ENCODE results near the gene NRN1L.
A peak's percentile ranks its signal among the peaks of the same experiment; 100 is the strongest.

The NRN1L gene

GRCh38 chr16:67917140-67917851, 32.6 kb downstream of the NRN1L start:
- DNase-seq (ENCODE audit: low read depth in 2 of 2), result no peak

DNA sequence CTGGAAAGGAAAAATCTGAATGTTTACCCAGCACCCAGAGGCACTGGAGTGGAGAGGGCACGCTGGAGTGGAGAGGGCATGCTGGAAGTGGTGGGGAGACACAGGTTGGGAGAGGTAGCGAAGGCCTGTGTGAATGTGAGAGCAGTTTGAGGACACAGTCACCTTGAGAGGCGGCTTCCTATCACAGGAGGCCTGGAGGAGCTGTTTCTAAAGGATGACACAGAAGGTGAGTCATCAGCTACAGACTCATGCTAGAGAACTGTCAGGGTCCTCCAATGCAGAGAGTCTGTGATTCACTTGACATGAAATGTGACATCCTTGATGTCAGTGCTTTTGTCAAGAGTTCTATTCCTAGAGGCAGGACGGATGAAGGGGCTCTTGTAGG, 33.2 kb downstream of the NRN1L start:
- DNase-seq (ENCODE audit: low read depth in 2 of 2), result no peak

- no peak for DNase-seq (ENCODE audit: low read depth in 2 of 2)
These were observed 35.0 kb downstream of the NRN1L start for GRCh38 chr16:67919622-67920221.

DNA sequence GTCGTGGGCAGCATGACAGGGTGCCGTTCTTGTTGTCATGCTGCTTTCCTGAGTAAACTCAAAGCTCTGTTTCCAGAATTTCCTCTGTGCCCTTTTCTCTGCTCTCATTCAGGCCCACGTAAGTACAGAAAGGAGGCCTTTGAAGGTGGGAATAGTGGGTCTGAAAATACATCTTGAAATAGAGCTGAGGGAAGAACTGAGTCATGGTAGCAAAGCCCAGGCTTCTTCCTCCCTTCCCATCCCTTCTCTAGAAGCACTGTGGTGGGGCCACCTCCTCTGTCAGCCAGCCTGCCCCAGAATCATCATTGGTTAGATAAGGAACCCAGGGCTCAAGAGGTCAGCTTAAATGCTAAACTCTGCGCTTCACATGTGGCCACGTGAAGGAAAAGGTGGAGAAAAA, 37.5 kb downstream of the NRN1L start:
- DNase-seq (ENCODE audit: low read depth in 2 of 2), result no peak

DNA sequence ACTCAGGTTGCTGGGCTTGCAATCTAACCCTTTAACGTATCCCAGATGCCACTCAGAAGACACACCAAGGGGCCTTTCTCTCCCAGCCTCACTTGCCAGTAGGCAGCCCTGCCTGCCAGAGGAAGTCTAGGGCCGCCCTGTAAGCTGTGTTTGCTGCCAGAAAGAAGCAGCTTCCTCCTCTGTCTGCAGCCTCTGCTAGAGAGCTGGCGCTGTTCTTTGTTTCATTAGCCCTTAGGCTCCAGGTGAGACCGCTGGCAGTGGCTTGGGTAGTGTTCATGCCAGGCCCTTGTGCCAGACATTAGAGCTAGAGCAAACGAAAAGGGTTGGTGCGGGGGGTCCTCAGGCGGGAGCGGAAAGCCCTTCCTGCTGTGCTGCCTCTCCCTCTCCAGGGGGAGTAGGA, 38.1 kb downstream of the NRN1L start:
- DNase-seq (ENCODE audit: low read depth in 2 of 2), result no peak

DNA sequence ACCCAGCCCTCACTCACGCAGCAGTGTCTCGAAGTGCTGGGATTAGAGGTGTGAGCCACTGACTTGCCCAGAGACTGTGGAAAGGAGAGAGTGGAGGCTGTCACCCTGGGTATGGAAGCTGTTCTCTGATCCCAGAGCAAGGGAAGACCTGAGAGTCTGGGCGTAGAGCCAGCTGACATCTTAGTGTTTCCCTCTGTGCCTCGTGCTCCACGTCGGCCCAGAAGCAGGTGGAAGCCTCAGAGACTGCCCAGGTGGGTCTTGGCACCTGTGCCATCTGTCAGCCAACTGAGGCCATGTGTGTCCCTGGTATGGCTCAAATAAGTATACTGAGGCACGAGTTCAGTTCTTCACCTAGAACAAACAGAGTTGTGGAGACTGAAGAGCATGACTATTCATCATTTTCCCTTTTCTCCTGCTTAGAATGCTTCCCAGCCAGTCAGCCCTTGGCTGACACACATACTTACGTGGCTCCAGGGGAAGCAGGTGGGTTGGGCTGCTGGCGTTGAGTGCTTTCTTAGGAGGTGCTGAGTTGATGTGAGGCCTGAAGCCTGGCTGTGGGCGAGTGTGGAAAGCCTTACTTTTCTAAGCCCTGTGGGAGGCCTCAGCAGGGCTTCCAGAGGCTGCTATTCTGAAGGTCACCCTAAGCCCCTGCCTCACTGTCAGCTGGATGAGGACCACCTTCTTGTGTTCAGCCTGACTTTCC, 38.9 kb downstream of the NRN1L start:
- no peak for DNase-seq (ENCODE audit: low read depth in 2 of 2)

DNA sequence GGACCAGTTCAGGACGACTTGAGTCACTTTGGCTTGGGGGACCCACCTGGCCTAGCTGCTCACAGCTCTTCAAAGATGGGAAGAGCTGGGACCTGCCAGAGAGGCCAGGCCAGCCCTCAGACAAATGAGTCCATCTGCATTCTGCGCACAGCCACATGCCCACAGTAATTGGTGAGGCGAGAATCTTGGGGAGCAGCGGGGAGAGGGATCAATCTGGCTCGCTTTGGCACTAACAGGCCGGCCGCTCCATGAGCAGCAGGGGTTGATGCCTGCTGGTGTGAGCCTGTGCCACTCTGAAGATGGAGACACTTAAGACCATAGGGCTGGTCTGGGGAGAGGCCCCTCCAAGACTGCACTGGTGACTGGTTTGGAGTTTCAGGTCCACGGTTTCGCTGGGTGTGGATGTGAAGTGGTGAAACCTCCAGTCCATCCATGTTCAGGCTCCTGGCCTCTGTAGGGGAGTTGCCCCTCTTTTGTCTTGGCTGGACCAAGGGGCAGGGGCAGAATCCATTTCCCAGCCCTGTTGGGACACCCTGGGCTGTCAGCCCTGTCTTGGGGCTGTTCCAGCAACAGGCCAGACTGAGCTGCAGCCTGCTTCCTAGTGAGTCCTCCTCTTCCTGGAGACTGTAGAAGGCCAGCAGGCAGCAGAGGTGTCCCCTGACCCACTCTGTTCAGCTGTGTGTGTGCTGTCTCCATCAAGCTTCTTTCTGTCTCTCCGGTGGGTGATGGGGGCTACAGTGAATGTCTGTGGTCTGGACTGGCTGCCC, 39.6 kb downstream of the NRN1L start:
- DNase-seq (ENCODE audit: low read depth in 2 of 2), result no peak

GRCh38 chr16:67926181-67926750, 41.6 kb downstream of the NRN1L start:
- DNase-seq (ENCODE audit: low read depth in 2 of 2), result no peak

DNA sequence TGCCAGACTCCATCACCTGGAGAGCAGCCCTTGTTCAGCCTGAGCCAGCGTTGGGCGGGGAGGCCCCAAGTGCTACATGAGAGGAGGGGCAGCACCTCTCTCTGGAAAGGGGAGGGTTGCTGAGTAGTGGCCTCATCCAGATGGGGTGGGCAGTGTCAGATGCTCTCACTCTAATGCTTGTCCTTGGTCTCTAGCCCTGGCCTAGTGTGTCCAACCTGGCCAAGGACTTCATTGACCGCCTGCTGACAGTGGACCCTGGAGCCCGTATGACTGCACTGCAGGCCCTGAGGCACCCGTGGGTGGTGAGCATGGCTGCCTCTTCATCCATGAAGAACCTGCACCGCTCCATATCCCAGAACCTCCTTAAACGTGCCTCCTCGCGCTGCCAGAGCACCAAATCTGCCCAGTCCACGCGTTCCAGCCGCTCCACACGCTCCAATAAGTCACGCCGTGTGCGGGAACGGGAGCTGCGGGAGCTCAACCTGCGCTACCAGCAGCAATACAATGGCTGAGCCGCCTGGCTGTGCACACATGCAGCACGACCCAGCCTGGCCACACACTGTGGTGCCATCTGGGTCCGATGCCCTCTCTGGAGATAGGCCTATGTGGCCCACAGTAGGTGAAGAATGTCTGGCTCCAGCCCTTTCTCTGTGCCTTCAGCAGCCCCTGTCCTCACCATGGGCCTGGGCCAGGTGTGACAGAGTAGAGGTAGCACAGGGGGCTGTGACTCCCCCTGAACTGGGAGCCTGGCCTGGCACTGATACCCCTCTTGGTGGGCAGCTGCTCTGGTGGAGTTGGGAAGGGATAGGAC, 42.7 kb downstream of the NRN1L start:
- DNase-seq (ENCODE audit: low read depth in 2 of 2), result no peak

DNA sequence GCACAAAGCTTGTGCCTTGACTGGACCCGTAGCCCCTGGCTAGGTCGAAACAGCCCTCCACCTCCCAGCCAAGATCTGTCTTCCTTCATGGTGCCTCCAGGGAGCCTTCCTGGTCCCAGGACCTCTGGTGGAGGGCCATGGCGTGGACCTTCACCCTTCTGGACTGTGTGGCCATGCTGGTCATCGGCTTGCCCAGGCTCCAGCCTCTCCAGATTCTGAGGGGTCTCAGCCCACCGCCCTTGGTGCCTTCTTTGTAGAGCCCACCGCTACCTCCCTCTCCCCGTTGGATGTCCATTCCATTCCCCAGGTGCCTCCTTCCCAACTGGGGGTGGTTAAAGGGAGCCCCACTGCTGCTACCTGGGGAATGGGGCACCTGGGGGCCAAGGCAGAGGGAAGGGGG, 43.5 kb downstream of the NRN1L start:
- DNase-seq (ENCODE audit: low read depth in 2 of 2), result no peak

DNA sequence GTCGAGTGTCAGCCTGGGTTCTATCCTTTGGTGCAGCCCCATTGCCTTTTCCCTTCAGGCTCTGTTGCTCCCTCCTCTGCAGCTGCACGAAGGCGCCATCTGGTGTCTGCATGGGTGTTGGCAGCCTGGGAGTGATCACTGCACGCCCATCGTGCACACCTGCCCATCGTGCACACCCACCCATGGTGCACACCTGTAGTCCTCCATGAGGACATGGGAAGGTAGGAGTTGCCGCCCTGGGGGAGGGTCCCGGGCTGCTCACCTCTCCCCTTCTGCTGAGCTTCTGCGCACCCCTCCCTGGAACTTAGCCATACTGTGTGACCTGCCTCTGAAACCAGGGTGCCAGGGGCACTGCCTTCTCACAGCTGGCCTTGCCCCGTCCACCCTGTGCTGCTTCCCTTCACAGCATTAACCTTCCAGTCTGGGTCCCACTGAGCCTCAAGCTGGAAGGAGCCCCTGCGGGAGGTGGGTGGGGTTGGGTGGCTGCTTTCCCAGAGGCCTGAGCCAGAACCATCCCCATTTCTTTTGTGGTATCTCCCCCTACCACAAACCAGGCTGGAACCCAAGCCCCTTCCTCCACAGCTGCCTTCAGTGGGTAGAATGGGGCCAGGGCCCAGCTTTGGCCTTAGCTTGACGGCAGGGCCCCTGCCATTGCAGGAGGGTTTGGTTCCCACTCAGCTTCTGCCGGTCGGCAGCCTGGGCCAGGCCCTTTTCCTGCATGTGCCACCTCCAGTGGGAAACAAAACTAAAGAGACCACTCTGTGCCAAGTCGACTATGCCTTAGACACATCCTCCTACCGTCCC, 44.1 kb downstream of the NRN1L start:
- DNase-seq (ENCODE audit: low read depth in 2 of 2), result peak; percentile 65 to 69

DNA sequence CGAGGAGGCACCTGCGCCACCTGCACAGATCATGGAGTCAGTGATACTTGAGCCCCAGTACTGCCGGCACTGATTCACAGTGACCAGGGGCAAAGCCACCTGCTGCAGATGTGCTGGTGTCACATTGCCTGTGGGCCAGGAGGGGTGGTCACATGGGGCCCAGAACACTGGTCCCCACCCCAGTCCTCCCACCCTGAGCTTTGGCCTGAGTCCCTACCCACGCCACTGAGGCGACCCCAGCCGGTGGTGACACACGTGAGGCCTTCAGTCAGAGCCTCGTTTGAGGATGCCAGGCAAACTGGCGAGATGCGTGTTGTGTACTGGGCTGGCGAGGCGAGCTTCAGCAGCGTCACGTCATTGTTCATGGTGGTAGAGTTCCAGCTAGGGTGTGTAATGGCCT, 45.5 kb downstream of the NRN1L start:
- DNase-seq (ENCODE audit: low read depth in 2 of 2), result no peak

DNA sequence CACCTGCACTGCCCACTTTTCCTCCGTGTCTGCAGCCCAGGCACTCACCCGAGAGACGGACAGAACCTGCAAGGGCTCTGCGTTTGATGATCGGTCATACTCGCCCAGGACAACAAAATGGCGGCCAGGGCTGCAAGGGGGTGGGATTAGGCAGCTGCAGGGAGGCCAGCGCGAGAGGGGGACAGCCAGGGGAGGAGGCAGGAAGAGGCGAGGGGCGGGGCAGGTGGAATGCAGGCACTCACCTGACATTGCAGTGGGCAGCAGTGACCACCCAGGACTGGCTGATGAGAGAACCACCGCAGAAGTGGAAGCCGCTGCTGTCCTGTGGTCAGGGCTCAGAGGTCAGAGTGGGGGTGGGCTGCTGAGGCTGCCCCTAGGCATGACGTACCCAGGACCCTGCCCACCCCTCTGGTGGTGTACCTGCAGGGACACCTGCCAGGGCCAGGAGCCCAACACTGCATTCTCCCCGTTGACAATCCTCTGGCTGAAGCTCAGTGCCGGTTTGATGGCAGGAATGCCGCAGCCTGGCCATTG, 46.1 kb downstream of the NRN1L start:
- no peak for DNase-seq (ENCODE audit: low read depth in 2 of 2)

DNA sequence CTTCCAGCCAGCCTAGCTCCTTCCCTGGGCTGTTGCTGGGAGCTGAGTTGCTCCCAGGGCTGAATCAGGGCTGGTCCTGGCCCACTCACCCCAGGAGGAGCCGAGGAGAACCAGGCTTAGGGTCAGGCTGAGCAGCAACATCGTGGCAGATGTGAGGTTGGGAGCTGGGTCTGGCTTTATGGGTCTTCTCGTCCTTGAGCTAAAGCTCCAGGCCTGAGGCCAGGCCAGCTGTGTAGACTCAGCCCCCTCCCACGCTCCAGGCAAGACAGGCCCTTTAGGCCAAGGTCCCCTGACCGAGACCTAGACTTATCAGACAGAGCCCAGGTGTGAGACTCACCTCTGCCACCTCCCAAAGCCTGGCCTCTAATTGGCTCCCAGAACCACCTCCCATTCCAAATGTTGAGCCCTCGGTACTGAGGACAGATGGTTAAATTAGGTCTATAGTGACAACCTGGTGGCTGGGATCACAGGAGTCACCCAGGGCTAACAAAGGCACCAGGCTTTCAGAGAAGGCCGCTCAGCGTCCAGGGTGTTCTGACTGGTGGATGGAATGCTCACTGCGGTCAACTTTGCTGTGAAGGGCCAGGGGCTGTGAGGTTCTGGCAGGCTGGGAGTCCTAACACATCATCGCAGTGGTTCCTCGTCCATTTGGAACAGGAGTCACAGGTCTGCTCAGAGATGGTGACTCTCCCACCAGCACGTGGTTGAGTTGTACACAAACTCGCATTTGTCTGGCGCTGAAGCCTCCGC, 47.2 kb downstream of the NRN1L start, which contains the start of gene CTRL:
Gene CTRL, minus strand, starts transcription at position 151 of the 750 bp plus-strand sequence. Its CDS starts 10 bp downstream, at position 141.
- no peak for DNase-seq (ENCODE audit: low read depth in 2 of 2)

DNA sequence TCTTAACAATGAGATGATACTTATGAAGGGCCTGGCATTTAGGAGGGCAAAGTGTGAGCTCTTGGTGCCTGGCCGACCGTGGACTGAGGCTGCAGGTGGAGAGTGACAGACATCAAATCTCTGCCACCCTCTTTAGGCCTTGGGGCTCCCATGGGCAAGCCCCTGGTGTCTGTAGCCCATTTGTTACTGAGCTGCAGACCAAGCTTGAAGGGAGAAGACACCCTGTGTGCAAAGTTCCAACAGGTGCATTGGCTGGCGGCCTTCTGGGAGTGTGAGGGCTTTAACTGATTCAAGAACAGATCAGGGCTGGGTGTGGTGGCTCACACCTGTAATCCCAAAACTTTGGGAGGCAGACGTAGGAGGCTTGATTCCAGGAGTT, 47.8 kb downstream of the NRN1L start:
- DNase-seq (ENCODE audit: low read depth in 2 of 2), result no peak

DNA sequence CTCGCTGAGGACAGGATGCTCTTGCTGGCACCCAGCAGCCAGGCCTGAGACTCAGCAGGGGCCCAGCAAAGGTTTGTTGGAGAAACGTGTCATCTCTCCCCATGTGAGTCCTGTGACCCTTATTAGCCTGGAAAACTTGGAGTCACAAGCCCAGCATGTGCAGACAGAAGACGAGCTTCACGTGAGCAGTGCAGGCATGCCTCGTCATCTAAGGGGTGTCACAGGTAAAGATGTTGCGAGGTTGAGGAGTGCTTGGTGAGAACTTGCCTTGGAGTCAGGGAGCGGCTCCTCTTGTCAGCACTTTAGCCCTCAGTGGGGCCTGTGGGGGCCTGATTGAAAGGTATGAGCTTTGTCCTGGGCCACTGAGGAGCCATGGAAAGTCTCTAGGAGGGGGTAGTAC, 49.1 kb downstream of the NRN1L start:
- DNase-seq (ENCODE audit: low read depth in 2 of 2), result no peak

GRCh38 chr16:67934306-67935100, 49.8 kb downstream of the NRN1L start:
- DNase-seq (ENCODE audit: low read depth in 2 of 2), result no peak

DNA sequence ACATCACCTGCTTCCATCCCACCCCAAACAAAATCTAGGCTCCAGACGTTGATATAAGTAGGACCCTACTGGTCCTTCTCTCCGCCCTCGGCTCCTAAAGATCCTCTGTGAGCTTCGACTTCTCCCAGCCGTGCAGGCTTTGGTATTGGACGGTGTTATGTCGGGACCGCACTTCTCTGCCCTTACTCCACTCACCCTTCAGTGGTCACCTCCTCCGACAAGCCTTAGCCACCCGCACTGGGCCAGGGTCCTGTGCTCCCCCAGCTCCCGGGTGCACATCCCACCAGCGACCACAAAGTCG, 50.4 kb downstream of the NRN1L start:
- DNase-seq (ENCODE audit: low read depth in 2 of 2), result no peak
